Renal cortex interstitium (tissue), 15 donors: Measurements from ENCODE around the gene CLDN24. TPM values are rescaled to one million over a fixed set of nuclear protein-coding genes. Genes with fewer than 3 reads are reported as not detected.

Experiments used
- DNase-seq, 11 donors: peaks; one replicate each; pipeline ENCODE4 v3.0.0-alpha.2; 2013; ENCODE audit warnings: low read depth in 9 of 11, low spot score in 4 of 11; ENCODE audit errors: extremely low read depth in 1 of 11
- long read RNA-seq, 16 experiments: transcript quantifications; one replicate each; lab custom pipeline, GENCODE V29; 2026
- polyA plus RNA-seq, 3 donors: library from polyadenylated mRNA; unstranded; fragments of 120-200 nt; gene quantifications; one replicate each; pipeline ENCODE4 v1.2.1, GENCODE V29; 2013; ENCODE audit not compliant: insufficient read length in 3 of 3

CLDN24 gene
- polyA plus RNA-seq = under 1 TPM in 1 of 3 donors, not detected in 2; 0.16 TPM
- long read RNA-seq, donor 1, partial matches to known transcripts = 0 of 1 reads
- long read RNA-seq, donor 1, other reads (novel, unspliced or antisense) = 0 of 1 reads
- long read RNA-seq, donor 2, partial matches to known transcripts = 0 of 2 reads
- long read RNA-seq, donor 2, other reads (novel, unspliced or antisense) = 0 of 2 reads
- long read RNA-seq, donor 3 = 0 reads
- long read RNA-seq, donor 4 = 0 reads
- long read RNA-seq, donor 5 = 0 reads
- long read RNA-seq, donor 6 = 0 reads
- long read RNA-seq, donor 7 = 0 reads
- long read RNA-seq, donor 8 = 0 reads
- long read RNA-seq, donor 9 = 0 reads
- long read RNA-seq, donor 10, partial matches to known transcripts = 0 of 1 reads
- long read RNA-seq, donor 10, other reads (novel, unspliced or antisense) = 0 of 1 reads
- long read RNA-seq, donor 11 = 0 reads
- long read RNA-seq, donor 12 = 0 reads
- long read RNA-seq, donor 13 = 0 reads
- long read RNA-seq, donor 14 = 0 reads
- long read RNA-seq, donor 15 = 0 reads
- long read RNA-seq, donor 16, partial matches to known transcripts = 0 of 1 reads
- long read RNA-seq, donor 16, other reads (novel, unspliced or antisense) = 0 of 1 reads

DNA sequence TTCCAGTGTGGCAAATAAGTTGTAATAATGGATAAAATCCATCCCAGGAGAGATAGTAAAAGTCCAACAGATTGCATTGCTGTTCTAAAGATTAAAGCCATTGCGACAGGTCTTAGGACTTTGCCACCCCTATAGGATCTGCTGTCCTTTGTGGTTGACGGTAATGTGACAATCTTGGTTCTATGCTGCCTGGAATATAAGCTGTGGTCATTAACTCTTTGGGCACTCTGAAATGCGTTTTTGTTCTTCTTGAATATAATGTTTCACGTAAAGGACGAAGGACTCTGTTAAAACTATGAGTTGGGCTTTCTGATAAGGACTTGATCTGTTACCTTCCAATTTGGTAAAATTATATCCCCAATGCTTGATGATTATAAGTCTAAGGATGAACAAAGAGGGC lies at the start of gene CLDN24:
TSS of gene CLDN24 (minus strand) at position 101 of the 400 bp plus-strand sequence. CDS start at position 101, 0 bp downstream.
- DNase-seq = no peak

DNA sequence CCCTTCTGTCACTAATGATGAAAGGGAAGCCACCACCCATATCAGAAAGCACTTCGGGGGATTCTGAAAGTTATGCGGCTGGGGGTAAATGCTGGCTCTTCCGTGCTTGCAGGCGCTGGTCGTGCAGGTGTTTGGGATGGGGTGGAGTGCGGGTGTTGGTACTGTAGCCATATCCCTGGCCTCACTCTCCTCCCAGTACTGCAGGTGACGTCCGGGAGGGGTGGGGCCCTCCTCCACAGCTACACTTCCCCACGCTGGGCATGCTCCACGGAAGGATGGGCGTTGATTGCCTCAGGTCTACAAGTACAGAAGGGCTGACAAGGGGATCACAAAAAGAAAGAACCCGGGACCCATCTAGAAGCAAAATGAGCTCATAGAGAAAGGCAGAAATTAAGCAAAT lies 48.6 kb upstream of the CLDN24 start:
- DNase-seq = no peak

DNA sequence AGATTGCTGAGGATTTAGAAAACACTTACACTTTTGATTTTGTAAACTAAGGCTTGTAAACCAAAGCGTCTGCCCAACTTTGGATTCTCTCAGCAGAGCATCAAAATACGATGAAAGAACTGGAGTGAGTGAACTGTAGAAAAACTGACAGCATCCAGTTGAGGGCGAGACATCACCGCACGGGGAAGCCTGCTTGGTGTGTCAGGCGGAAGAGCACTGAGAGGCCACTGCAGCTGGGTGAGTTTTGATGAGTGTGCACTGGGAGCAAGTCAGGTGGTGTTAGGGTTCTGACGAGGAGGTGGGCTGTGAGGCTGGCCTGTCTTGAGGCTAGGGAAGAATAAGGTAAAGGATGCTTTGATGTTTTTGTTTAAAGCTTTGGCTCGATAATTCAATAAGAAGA lies 46.8 kb upstream of the CLDN24 start:
- DNase-seq = no peak

DNA sequence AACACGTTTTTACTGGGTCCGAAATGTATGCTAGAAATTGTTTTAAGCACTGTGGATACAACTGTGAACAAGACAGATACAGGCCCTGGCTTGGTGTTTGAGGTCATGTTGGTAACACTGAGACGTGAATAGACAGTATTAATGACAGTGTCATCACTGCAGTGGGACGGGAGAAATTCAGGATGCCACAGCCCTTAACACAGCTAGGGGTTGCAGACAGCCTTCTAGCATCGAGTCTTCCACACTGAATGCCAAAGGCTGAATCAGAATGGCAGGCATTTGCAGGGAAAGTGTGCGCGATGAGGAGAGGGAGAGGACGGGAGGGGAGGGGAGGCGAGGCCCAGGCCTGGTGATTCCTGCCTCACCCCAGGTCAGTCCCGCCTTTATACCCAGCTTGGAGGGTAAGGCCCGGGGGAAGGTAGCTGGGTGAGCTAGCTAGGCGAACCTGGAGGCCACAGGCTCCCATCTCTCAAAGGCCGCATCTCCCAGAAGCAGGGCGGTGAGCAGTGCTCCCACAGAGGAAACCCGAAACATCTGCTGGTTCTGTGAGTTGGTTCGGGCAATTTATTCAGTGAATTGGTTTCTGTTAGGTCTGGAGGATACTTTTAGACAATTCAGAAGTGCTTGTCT lies 44.1 kb upstream of the CLDN24 start:
- DNase-seq = no peak

DNA sequence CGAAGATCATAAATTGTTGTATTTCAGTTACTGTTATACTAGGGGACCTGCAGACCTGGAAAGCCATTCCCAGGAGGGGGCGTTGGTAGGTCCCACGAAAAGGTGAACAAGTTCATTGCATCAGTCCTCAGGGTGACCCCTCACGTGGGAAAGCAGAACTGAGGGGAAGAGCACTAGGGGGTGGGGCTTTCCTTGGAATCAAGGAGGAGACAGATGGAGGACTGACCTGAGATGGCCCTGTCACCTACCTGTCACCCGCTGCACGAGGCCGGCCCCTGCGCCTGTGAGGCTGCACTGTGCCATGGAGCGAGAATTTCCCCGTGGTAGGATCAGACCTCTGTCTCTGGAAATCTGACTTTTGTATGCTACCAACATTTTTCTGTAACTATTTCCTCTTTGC lies 41.8 kb upstream of the CLDN24 start:
- DNase-seq = no peak

DNA sequence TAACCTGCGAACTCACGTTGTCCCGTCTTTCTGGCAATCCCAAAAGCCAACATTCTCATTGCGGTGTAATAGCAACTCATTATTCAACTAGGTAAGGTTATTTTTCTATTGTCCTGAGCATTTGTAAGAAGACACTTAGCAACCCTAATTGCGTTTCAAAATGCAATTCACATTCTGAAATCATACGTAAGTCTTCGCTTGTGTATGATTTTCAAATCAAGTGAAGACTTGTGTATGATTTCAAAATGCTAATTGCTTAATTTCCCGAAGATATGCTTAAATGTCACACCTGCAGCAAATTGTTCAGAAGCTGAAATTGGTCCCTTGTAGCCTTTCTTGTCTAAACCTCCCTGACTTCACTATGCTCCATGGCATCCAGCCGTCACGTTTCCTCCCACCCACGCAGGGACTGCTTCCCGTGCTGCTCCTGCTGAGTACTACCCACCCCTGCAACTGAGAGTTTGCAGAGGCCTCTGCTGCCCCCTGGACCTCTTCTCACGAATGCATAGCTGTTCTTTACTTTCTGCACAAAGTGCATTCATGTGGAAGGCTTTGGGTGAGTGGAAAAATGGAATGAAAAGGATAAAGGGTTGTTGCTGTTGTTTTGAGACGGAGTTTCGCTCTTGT lies 40.8 kb upstream of the CLDN24 start:
- no peak for DNase-seq

DNA sequence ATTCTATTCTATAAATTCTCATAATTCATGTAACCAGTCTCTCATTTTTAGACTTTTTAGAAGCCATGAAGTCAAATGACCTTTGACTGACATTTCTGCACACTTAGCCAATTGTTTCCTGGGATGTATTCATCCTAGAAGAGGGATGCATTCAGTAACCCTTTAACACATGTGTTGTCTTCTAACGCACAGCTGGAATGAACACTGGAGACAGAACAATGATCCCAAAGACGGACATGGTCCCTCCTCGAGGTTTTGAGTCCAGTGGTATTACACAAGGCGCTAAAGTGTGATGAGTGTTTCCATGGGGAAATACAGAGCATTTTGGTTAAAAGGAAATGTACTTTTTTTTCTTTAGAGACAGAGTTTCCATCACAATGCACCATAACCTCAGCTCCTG lies 39.8 kb upstream of the CLDN24 start:
- DNase-seq = no peak

DNA sequence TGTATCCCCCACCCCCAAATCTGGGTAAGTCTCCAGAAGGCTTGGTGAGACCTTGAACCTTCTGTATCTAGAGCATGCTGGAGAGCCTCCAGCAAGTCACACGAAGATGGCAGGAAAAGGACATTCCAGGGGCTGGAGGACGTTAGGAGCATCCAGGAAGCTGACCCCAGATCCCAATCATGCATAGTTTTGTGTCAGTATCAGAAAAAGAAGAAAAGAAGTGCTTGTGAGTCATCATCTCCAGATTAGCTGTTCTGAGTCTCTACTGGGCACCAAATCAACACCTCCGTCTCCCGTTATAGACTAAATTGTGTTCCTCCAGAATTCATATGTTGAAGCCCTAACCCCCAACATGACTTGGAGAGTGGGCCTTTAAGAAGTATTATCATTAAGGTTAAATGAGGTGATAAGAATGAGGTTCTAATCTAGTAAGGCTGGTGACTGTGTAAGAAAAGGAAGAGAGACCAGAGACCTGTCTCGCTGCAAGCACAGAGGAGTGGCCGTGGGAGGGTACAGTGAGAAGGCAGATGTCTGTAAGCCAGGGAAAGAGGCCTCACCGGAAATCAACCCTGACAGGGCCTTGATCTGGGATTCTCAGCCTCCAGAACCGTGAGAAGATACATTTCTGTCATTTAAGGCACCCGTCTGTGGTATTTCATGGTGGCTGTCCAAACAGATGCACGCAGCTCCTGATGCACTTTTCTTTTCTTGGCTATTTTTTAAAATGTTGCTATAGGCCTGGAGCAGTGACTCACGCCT lies 38.1 kb upstream of the CLDN24 start:
- DNase-seq = no peak

DNA sequence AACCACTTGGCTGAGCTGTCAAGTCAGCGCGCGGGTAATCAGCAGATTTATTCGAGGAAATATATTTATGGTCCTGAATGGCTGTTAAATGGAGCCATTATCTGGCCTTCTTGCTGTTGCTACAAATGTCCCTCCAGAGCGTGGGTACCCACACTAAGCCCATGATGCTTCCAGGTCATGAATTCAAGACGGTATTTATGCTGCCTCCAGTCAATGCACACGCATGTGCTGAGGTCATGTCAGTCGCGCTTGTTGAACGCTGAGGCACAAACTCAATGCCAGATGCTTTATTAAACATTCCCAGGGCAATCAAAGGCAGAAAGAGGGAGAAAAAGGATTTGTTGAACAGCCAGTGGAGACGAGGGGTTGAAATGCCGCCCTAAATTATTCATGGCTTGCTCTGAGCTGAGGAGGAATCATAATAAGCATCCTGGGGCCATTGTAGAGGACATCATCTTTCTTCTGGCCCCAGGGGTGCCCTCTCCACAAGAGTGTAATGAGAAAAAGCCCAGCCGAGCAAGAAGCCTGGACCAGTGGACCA lies 36.1 kb upstream of the CLDN24 start:
- DNase-seq = no peak

DNA sequence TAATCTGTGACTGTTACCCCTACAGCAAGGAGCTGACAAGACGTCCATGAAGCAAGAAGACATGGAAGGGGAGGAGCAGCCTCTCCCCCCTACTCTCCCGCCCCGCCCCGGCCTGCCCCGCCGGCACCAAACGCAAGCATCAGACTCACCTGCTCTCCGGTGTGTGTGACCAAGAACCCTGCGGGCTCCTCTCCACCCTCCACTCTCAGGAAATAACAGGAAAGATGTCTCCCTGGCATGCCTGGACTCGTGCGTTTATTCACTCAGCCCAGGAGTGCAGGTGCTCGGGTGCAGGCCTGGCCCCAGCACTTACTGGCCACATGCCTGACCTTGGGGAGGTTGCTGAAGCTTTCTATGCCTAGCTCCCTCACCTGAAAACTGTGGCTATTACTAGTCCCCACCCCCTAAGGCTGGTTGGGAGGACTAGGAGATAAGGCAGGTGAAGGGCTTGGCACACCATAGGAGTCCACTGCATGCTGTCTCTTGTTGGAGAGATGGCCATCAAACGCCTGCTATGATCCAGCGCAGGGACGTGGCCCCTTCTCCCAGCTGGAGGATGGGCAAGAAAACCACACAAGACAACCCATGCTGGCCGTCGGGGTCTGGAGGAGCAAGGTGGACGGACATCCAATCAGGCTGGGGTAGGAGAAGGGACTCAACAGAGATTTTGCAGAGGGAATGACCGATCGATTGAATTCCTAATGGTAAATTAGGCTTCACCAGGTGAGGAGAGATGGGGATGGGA lies 34.9 kb upstream of the CLDN24 start:
- DNase-seq = no peak

DNA sequence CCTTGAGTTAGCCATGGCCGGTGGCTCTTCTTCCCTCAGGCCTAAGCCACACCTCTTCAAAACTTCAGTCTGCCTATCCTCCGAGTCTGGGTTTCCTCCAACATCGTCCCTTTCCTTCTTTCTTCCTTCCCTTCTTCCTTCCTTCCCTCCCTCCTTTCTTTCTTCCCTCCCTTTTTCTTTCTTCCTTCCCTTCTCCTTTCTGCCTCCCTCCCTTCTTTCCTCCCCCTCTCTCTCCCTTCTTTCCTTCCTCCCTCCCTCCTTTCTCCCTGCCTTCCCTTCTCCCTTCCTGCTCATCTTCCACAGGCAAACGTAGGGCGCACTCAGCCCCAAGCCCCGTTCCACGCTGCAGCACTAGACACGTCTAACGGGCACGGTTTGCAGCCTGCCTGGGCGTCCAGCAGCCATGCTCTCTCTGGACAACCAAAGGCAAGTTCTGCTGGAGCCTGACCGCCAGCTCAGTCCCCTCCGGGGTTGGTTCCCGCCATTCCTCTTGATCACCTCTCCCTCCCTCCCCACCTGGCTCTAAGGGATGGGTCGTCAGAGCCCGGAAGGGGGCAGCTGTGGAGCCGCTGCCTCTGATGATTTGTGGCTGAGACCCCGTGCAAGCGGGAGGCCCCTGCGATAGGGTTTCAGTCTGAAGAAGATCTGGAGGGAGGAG lies 34.1 kb upstream of the CLDN24 start:
- no peak for DNase-seq

DNA sequence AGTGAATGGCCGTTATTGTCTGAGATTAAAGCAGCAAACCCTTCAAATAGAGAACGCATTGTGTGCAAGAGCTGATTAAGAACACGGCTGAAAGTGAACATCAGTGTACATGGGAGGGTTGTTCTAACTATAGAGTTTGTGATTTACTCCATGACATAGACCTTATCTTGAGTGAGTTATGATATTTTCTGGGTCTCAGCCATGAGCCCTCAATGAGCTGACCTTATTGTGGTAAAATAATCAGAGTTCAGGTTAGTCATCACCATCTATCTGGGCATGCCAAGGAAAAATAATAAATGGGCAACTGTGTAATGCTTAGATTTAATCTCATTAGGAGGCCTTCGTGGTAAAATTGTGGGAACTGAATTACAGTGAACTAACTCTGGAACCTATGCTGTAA lies 33.2 kb upstream of the CLDN24 start:
- DNase-seq = no peak

DNA sequence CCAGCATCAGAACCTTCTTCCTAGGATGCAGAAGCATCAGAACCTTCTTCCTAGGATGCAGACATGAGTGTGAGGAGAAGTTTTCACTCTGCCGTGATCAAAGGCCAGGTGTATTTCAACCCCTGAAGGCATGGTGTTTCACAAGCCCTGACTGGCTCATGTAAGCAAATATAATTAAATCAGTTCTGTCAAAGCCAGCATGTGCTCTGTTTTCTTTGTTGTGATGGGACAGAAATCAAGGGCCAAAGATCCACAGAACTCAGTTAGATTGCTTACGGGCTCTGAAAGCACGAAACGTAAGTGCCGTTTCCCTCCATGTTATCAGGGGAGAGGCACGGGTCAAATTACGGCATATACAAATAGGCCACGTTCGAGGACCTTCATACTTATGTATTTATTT lies 32.0 kb upstream of the CLDN24 start:
- no peak for DNase-seq

DNA sequence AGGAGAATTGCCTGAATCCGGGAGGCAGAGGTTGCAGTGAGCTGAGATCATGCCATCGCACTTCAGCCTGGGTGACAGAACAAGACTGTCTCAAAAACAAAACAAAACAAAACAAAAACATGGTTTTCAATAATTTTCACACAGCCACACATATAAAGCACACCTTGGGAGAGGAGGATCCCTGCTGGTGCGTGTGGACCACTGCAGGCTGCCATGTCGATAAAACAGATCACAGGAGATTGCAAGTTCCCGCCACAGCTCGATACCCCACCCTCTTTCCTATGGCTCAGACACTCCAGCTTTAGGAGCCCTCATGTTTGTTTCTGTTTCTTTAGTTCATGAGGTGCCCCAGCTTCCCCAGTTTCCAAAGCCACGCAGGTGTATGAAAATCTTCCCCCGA lies 31.3 kb upstream of the CLDN24 start:
- no peak for DNase-seq

DNA sequence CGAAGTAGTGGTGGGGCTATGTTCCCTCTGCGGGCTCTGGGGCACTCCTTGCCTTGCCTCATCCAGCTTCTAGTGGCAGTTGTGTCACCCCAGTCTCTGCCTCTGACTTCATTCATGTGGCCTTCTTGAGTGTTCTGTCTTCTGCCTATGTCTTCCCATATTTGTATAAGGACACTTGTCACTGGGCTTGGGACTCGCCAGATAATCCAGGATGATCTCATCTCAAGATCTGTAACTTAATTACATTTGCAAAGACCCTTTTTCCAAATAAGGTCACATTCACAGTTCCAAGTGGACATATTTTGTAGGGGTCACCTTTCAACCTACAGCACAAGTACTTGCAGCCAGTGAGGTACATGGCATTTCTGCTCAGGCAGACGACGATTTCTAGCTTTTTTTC lies 30.3 kb upstream of the CLDN24 start:
- DNase-seq = no peak

DNA sequence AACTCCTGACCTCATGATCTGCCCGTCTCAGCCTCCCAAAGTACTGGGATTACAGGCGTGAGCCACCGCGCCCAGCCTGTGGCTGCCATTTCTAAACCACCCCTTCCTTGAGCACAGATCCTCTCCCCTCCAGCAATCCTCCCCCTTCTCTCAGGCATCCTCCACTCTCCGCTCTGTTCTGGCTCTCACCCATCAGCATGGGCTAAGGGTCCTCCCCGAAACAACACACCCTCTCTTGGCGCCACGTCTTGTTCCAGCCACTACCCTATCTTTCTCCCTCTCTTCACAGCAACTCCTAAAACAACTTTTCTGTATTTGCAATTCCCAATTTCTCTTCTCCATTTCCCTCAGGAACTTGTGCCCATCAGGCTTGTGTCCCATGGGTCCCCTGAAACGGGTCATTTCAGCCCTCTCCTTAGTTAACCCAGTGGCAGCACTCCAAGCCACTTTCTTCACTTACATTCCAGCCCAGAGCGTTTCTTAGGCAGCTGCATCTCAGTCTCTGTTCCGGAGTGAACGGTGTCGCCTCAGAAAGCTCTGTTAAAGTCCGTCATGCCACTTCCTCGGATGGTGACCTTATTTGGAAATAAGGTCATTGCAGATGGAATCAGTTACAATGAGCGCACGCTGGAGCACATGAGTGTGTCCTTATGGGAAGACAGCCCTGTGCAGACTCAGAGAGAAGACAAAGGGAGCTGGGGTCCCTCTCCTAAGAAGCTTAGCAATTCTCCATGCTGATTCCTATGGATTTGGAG lies 28.3 kb upstream of the CLDN24 start:
- no peak for DNase-seq

DNA sequence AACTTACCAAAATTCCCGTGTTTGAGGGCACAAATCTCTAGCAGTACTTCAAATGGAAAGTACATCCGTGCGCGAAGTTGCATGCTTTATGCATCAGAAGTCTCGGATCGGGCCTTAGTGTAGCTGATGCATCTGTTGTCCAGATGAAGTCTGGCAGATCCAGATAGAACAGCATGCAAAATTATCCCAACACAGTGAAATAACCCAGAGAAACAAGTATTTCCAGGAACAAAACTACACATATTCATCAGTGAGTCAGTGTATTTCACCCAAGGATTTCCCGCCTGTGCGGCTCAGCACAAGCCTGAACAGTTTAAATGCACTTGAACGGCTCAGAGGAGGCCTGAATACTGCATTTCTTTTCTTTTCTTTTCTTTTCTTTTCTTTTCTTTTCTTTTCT lies 27.4 kb upstream of the CLDN24 start:
- DNase-seq = no peak
